AG04450 (cell line): ENCODE data around the gene PDIA6. TPM values are rescaled to one million over a fixed set of nuclear protein-coding genes. Genes with fewer than 3 reads are reported as not detected.

ENCODE experiments used
- CTCF ChIA-PET: fragments of 300-600, 350-600 bp; formaldehyde crosslinking; extraction: SDS; loops from one replicate; lab custom pipeline; 2022; ENCODE audit warnings: antibody characterized with exemption, inconsistent platforms; lab: Charles Lee
- POLR2A ChIA-PET: fragments of 350-600 bp; formaldehyde crosslinking; extraction: SDS; loops from one replicate; lab custom pipeline; 2021; ENCODE audit warnings: antibody characterized with exemption, inconsistent platforms; lab: Yijun Ruan, JAX
- DNase-seq: peaks from one replicate; pipeline ENCODE4 v3.0.0-alpha.2; 2011; ENCODE audit warnings: low read depth, low spot score
- H3K27ac ChIP-seq: one replicate; pipeline ENCODE4 v1.5.1; 2012; ENCODE audit warnings: low read depth, low read length, control low read depth
- H3K27me3 ChIP-seq: one replicate; pipeline ENCODE4 v1.6.0; 2012; ENCODE audit warnings: low read length; ENCODE audit not compliant: control insufficient read depth, insufficient read depth
- H3K4me3 ChIP-seq: 2 replicates; pipeline ENCODE4 v1.5.1; 2011; ENCODE audit warnings: mild to moderate bottlenecking, low read depth, low read length, control low read depth
- H3K9me3 ChIP-seq: 2 replicates; pipeline ENCODE4 v1.5.1; 2012; ENCODE audit warnings: low read length; ENCODE audit not compliant: control insufficient read depth, insufficient read depth
- CTCF ChIP-seq: IDR thresholded peaks from 2 replicates; pipeline ENCODE4 v1.5.1; 2011; ENCODE audit warnings: low read depth, low read length, control low read depth, inconsistent platforms
- polyA plus RNA-seq: library from polyadenylated mRNA; depleted of rRNA; stranded (reverse); fragments of >200 nt; gene quantifications from 2 replicates; pipeline ENCODE4 v1.2.3, GENCODE V29; 2011

PDIA6 gene
- polyA plus RNA-seq, 1 experiment, result 487 TPM

GRCh38 chr2:10841547-10842219, 29.1 kb upstream of the PDIA6 start:
- ChIA-PET CTCF (interaction anchor here (1.3 to 2.9 kb wide), 3 partner anchors 9 to 291 kb away, joined by 3 to 12 read pairs (median 10); no protein-coding TSS in a partner anchor), POLR2A (no interaction called here)
- DNase-seq, result no peak
- no peak for TF ChIP-seq CTCF
- Histone ChIP-seq H3K27me3 (peaks cover 14% of the 10 kb centered on the region), H3K27ac (no peak overlapping the region), H3K4me3 (no peak overlapping the region), H3K9me3 (peaks cover 25% of the 10 kb centered on the region)

GRCh38 chr2:10839813-10840212, 27.2 kb upstream of the PDIA6 start:
- Histone ChIP-seq H3K4me3 (no peak overlapping the region), H3K27ac (no peak overlapping the region), H3K9me3 (peaks cover 25% of the 10 kb centered on the region), H3K27me3 (peaks cover 13% of the 10 kb centered on the region)
- ChIA-PET CTCF (interaction anchor here (2.5 to 2.9 kb wide), 2 partner anchors 284 to 285 kb away, joined by 12 to 13 read pairs; no protein-coding TSS in a partner anchor), POLR2A (no interaction called here)
- TF ChIP-seq CTCF, result no peak
- no peak for DNase-seq

GRCh38 chr2:10838734-10839133, 26.1 kb upstream of the PDIA6 start:
- Histone ChIP-seq H3K9me3 (peaks cover 21% of the 10 kb centered on the region), H3K27ac (no peak overlapping the region), H3K4me3 (no peak overlapping the region), H3K27me3 (peaks cover 13% of the 10 kb centered on the region)
- CTCF ChIA-PET, result interaction anchor here (0.9 to 2.5 kb wide), 7 partner anchors 9 to 746 kb away, joined by 3 to 13 read pairs (median 3); no protein-coding TSS in a partner anchor
- DNase-seq, result no peak
- POLR2A ChIA-PET, result no interaction called here
- no peak for TF ChIP-seq CTCF

GRCh38 chr2:10837298-10838266, 25.0 kb upstream of the PDIA6 start:
- no peak overlapping the region for H3K4me3 ChIP-seq
- no peak for TF ChIP-seq CTCF
- peaks cover 20% of the 10 kb centered on the region for H3K9me3 ChIP-seq
- H3K27me3 ChIP-seq, result peaks cover 13% of the 10 kb centered on the region
- no peak for DNase-seq
- POLR2A ChIA-PET, result no interaction called here
- CTCF ChIA-PET, result interaction anchor here (0.6 to 8.4 kb wide), 6 partner anchors 62 to 1058 kb away, joined by 3 to 360 read pairs (median 8); no protein-coding TSS in a partner anchor
- no peak overlapping the region for H3K27ac ChIP-seq
